H1 (cell line): ENCODE data around the gene ASF1A. TPM values are rescaled to one million over a fixed set of nuclear protein-coding genes. Genes with fewer than 3 reads are reported as not detected.
A peak's percentile ranks its signal among the peaks of the same experiment; 100 is the strongest.

Experiments
- BCL11A ChIP-seq, 2 experiments: IDR thresholded peaks; one replicate each; pipeline ENCODE4 v1.6.1; 2011; ENCODE audit warnings: low read depth in 2 of 2, low read length in 2 of 2, mild to moderate bottlenecking in 2 of 2
- BRCA1 ChIP-seq: IDR thresholded peaks from 2 replicates; pipeline ENCODE4 v1.6.1; 2012; ENCODE audit warnings: low read depth, low read length, improper control_type of control experiment
- CBX8 ChIP-seq: fragments of 300-800, 300-1000 bp; sonication (generic); IDR thresholded peaks from 2 replicates; pipeline ENCODE4 v1.7.1; 2016; ENCODE audit warnings: low read depth, low read length, borderline replicate concordance
- CREB1 ChIP-seq: IDR thresholded peaks from 2 replicates; pipeline ENCODE4 v1.6.1; 2012; ENCODE audit warnings: inconsistent platforms
- E2F6 ChIP-seq: IDR thresholded peaks from 2 replicates; pipeline ENCODE4 v1.6.1; 2012; ENCODE audit warnings: inconsistent platforms
- EGR1 ChIP-seq: IDR thresholded peaks from 2 replicates; pipeline ENCODE4 v1.6.1; 2011; ENCODE audit warnings: low read depth, low read length, borderline replicate concordance
- EZH2 ChIP-seq: fragments of 200-600 bp; sonication (generic); IDR thresholded peaks from 2 replicates; pipeline ENCODE4 v1.7.1; 2012; ENCODE audit warnings: low read depth, mild to moderate bottlenecking, moderate library complexity, low read length, inconsistent platforms; ENCODE audit not compliant: severe bottlenecking
- GABPA ChIP-seq: IDR thresholded peaks from 2 replicates; pipeline ENCODE4 v1.6.1; 2011; ENCODE audit warnings: mild to moderate bottlenecking, low read length, moderate library complexity, borderline replicate concordance; ENCODE audit not compliant: insufficient read depth
- HDAC2 ChIP-seq, 2 experiments: fragments of 300-600 bp in 1 of 2; sonication (generic) in 1 of 2; IDR thresholded peaks; 2 replicates each; pipeline ENCODE4 v1.6.1; 2011 to 2012; ENCODE audit warnings: low read depth in 2 of 2, low read length in 2 of 2, mild to moderate bottlenecking in 2 of 2, moderate library complexity in 2 of 2, borderline replicate concordance in 1 of 2, inconsistent platforms in 1 of 2
- HDAC6 ChIP-seq: IDR thresholded peaks from one replicate; pipeline ENCODE4 v1.7.1; 2012; ENCODE audit warnings: low read depth, mild to moderate bottlenecking, inconsistent platforms, low read length, moderate library complexity
- JUN ChIP-seq: IDR thresholded peaks from 2 replicates; pipeline ENCODE4 v1.6.1; 2011; ENCODE audit warnings: low read depth, mild to moderate bottlenecking, improper control_type of control experiment, low read length
- KDM1A ChIP-seq: fragments of 200-600, 300-600 bp; sonication (generic); IDR thresholded peaks from 2 replicates; pipeline ENCODE4 v1.7.1; 2016; ENCODE audit warnings: mild to moderate bottlenecking, low read length, borderline replicate concordance
- KDM5A ChIP-seq: fragments of 200-600 bp; IDR thresholded peaks from 2 replicates; pipeline ENCODE4 v1.7.1; 2012; ENCODE audit warnings: mild to moderate bottlenecking, low read length, inconsistent platforms, mixed read lengths
- MAX ChIP-seq: IDR thresholded peaks from 2 replicates; pipeline ENCODE4 v1.6.1; 2012; ENCODE audit warnings: inconsistent platforms
- NANOG ChIP-seq: IDR thresholded peaks from 2 replicates; pipeline ENCODE4 v1.6.1; 2011; ENCODE audit warnings: low read length, low read depth, mild to moderate bottlenecking, inconsistent platforms; ENCODE audit not compliant: insufficient read depth, poor library complexity, severe bottlenecking
- PHF8 ChIP-seq: fragments of 200-600 bp; sonication (generic); conservative IDR thresholded peaks from 2 replicates; pipeline ENCODE4 v1.7.1; 2012; ENCODE audit warnings: low read depth, mild to moderate bottlenecking, inconsistent platforms, low read length, moderate library complexity
- POU5F1 ChIP-seq: IDR thresholded peaks from 2 replicates; pipeline ENCODE4 v1.6.1; 2011; ENCODE audit warnings: low read depth, mild to moderate bottlenecking, low read length, moderate library complexity
- RBBP5 ChIP-seq: IDR thresholded peaks from 2 replicates; pipeline ENCODE4 v1.7.1; 2012; ENCODE audit warnings: low read depth, mild to moderate bottlenecking, inconsistent platforms, low read length, moderate library complexity, borderline replicate concordance
- RXRA ChIP-seq: IDR thresholded peaks from 2 replicates; pipeline ENCODE4 v1.6.1; 2011; ENCODE audit warnings: low read depth, mild to moderate bottlenecking, low read length, moderate library complexity; ENCODE audit not compliant: insufficient read depth
- SP2 ChIP-seq: IDR thresholded peaks from 2 replicates; pipeline ENCODE4 v1.6.1; 2012; ENCODE audit warnings: mild to moderate bottlenecking, low read length, inconsistent platforms
- SP4 ChIP-seq: IDR thresholded peaks from 2 replicates; pipeline ENCODE4 v1.6.1; 2012; ENCODE audit warnings: low read length, inconsistent platforms
- SUZ12 ChIP-seq: fragments of 200-600 bp; sonication (generic); IDR thresholded peaks from 2 replicates; pipeline ENCODE4 v1.6.1; 2012; ENCODE audit warnings: mild to moderate bottlenecking, inconsistent platforms, low read length, moderate library complexity, mixed read lengths
- TBP ChIP-seq: IDR thresholded peaks from 2 replicates; pipeline ENCODE4 v1.6.1; 2011; ENCODE audit warnings: low read depth, low read length, improper control_type of control experiment
- TEAD4 ChIP-seq: IDR thresholded peaks from 2 replicates; pipeline ENCODE4 v1.6.1; 2012; ENCODE audit warnings: low read depth, low read length, inconsistent platforms, mixed read lengths
- polyA plus RNA-seq, 7 experiments: library from polyadenylated mRNA; depleted of rRNA in 3 of 7; stranded (reverse) in 5 of 7; unstranded in 2 of 7; fragments of >200 nt in 5 of 7; fragments of 200-250 nt in 2 of 7; gene quantifications; 1 replicate in 5 of 7; 2 replicates in 1 of 7; 4 replicates in 1 of 7; pipeline versions ENCODE4 v1.2.1 to v1.2.3, GENCODE V29; 2011 to 2013; ENCODE audit warnings: missing spikeins in 2 of 7, mixed read lengths in 2 of 7
- total RNA-seq: library from RNA; stranded (reverse); fragmentation: NEBNext Ultra II Directional; extraction: Animal tissue kit (Norgen Biotek cat#: 25700); gene quantifications from 2 replicates; pipeline ENCODE4 v1.2.1, GENCODE V29; 2021

Gene ASF1A
- total and polyA plus RNA-seq, 2 of the 8 experiments (the other 6 are each of a cell fraction or from before 2014, with no cell fraction given), result 11.4 to 50.2 TPM

- no peak for TF ChIP-seq BRCA1
- TF ChIP-seq JUN, result no peak
- peak; percentile 40; the same call in 1 of the 2 replicates for TF ChIP-seq CREB1
- TF ChIP-seq SP2, result no peak
- TF ChIP-seq RXRA, result no peak
- TF ChIP-seq CBX8, result no peak
- TF ChIP-seq TBP, result peak; percentile 89
- TF ChIP-seq SUZ12, result peak; percentile 31; the same call in 1 of the 2 replicates
- TF ChIP-seq POU5F1, result no peak
- peak; percentile 88 to 100; a peak in 3 of 4 replicates for TF ChIP-seq HDAC2 (IDR thresholded peaks at IDR 0.05; ENCODE audit: borderline replicate concordance in 1 of 2, low read depth in 2 of 2, low read length in 2 of 2)
- no peak for TF ChIP-seq EZH2
- TF ChIP-seq PHF8, result peak; percentile 40
- no peak for TF ChIP-seq BCL11A (IDR thresholded peaks at IDR 0.05; ENCODE audit: low read depth in 2 of 2, low read length in 2 of 2)
- no peak; the same call in 1 of the 2 replicates for TF ChIP-seq E2F6
- TF ChIP-seq EGR1, result no peak
- no peak for TF ChIP-seq KDM1A
- TF ChIP-seq MAX, result 0 out of 2 replicates have a peak, but pooled peaks have one; percentile 36
- TF ChIP-seq HDAC6, result no peak
- TF ChIP-seq RBBP5, result peak; percentile 66; the same call in 1 of the 2 replicates
- no peak for TF ChIP-seq SP4
- no peak; the same call in 1 of the 2 replicates for TF ChIP-seq KDM5A
- no peak for TF ChIP-seq GABPA
- peak; percentile 45; the same call in 1 of the 2 replicates for TF ChIP-seq TEAD4
- TF ChIP-seq NANOG, result peak; percentile 15
Observed at GRCh38 chr6:118893807-118894424, at the start of gene ASF1A (continued).
